GM19035 (cell line): Measurements from ENCODE around the gene R3HCC1L.

Experiments used
- ATAC-seq: cut with Tn5 transposase; IDR thresholded peaks from one replicate; pipeline ENCODE4 v1.9.1; 2021; ENCODE audit not compliant: unreplicated experiment

The R3HCC1L gene

DNA sequence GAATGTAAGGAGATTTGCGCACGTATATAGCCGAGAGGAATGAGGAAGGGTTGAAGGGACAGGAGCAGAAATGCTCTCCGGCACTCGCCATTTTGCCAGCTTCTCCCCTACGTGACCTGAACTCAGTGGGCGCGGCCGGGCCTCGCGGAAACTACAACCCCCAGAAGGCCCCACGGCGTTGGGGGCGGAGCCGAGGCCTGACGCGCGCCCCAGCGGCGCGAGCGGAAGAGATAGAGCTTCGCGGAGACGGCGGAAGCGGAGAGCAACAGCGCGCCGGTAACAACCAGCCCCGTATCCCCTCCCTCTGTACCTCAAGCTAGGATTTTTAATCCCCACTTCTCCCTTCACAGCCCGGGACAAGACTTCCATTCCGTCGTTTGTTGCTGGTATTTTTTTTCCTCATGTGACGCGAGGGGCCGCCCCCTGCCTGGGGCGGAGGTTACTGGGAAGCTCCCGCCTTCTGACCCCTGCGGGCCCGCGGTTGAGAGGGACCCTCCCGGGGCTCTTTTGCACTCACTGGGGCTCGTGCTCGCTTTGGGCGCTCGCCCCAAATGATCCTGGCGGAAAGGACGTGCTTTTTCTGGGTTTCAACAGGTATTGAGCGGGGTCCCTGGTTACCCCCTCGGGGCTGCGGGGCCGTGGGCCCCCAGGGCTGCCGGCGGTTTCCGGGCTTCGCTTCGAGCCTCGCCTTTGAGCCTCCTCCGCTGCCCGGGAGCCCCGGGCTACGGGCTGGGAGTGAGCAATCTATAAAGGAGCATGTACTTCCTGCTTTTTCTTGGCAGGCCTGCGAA is at the start of gene R3HCC1L:
Gene R3HCC1L (plus strand): TSS at position 227 of the 791 bp plus-strand sequence. CDS start 73,458 bp downstream, outside the sequence.
- ATAC-seq, result peak; percentile 91

DNA sequence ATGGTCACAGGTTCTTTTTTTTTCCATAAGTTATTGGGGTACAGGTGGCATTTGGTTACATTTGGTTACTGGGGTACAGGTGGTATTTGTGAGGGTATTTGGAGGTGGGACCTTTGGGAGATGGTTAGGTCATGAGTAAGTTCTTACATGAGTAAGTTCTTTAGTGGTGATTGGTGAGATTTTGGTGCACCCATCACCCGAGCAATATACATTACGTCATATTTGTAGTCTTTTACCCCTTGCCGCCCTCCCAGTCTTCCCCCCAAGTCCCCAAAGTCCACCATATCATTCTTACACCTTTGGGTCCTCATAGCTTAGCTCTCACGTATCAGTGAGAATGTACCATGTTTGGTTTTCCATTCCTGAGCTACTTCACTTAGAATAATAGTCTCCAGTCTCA is 49.2 kb upstream of the R3HCC1L start:
- no peak for ATAC-seq

DNA sequence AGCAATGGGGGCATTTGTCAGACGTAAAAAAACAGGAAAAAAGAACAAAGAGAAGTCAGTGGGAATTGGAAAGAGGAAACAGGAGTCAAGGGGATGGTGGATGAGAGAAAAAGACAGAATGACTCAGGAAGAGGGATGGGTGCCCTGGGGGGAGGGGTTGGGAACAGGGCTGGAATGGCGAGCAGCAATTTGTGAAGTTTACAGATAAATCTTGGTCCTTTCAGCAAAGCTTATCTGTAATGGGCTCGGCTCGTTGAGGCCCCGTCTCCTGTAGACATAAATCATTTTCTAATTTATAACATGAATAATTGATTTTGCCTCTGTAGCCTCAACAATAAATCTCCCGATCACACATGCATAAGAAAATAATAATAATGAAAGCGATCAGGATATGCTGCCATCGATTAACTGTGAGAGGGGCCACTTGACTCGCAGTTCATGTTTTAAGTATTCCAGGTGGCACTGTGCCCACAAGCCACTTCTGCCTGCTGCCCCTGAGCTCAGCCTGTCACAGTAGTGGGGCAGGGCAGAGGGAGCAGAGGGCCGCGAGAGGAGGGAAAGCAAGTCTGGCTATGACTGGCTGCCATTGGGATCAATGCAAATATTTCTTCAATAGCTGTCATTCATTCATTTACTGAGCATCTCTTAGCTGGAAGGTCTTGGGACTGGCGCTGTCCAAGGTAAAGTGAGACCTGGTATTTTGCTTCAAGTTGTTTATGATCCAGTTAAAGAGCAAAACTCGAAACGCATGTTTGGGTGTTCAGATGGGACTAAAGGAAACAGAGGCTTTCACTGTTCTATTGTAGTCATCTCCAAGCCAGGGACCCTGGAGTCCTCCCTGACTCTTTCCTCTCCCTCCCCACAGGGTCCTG is 47.4 kb upstream of the R3HCC1L start:
- ATAC-seq, result no peak

DNA sequence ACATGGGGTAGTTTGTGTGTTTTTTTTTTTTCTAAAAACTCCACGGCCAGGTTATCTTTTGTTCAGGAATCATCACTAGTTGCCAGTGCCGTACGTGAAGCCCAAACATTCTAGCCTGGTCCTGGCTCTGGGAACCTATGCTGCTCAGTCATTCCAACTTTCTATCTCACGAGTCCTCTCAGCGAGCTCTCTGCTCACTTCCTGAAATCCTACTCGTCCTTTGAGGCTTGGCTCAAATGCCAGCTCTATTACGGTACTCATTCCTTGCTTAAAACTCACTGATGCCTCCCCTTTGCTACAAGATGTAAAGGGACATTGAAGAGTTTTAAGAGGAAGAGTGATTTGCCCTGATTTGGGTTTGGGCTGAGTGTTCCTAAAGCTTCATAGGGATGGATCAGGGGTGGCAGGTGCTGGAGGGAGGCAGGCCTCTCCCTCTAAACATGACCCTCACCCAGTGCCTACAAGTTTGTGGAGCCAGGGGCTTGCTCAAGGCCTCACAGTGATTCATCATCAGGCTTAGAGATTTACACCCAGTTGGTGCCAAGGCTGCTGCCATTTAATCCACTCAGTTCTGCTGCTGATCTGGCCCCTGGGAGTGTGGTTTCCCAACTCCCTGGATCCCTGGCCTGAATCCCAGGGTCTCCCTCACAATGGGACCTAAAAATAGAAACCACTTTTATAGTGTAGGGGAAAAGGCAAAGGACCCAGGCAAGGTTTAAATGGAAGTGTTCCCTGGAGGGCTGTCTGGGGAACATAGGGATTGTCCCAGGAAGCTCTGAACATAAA is 46.1 kb upstream of the R3HCC1L start:
- ATAC-seq, result no peak

DNA sequence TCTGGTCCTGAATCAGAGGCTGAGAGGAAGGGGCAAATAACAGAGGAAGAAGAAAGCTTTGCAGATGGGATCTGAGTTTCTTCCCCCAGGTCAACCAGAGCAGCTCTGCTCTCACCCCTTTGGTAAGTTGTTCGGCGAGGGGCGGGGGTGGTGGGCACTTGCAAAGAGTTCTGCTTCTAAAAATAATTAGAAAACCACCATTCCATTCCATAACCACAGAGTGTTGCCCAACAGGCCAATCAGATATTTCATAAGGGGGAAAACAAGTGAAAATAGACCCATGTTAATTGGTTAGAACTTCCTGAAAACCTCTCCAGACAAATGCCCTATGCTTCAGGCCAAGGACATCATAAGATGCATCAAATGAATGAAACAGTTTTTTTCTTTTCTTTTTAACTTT is 43.6 kb upstream of the R3HCC1L start:
- ATAC-seq, result no peak

DNA sequence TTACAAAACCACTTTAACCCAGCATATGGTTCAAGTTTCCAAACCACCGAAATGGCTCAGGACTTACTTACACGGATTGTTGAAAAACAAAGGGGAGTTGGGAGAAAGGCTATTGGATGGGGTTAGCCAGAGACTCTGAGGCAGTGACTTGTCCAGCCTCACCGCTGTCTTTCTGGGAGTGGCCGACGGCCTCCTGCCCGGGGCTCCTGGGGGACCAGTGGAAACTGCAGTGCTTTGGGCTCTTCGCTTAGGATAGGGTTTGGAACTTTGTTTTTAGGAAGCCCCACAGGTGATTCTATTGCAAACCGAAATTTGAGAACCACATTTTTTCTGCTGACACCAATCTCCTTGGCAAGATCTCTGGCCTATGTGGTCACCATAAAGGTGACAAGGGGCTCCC is 38.1 kb upstream of the R3HCC1L start:
- no peak for ATAC-seq

DNA sequence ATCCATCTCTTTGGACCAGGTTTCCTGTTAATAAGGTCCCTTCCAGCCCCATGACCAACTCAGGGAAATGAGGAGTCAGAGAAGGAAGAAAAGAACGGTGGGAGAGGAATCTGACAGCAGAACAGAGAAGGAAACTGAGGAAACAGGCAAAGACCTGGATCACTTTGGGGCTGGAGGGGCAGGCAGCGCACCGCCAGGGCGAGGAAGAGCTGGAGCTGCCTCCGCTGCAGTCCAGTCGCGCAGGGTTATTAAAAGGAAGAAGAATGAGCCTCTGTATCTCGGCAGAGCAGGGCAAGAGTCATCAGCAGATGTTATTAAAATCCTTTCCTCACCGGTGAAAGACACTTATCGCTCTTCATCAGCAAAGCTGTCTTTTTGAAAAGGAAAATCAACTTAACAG is 37.7 kb upstream of the R3HCC1L start:
- no peak for ATAC-seq

DNA sequence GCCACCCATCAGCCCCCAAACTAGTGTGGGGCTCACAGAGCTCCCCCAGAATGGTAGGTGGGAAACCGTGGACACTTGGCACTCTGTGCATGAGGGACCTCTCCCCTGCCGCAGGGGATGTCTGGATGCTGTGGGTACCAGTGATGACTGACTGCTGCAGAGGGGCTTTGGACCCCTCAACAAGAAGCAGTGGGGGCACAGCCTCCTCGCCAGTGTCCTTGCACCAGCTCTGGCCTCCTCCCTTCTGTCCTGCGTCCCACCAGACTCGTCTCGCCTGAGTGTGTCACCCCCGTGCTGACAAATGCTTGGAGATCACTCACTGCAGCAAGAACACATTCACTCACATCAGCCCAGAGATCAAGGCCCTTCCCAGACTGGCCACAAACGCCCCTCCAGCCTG is 37.3 kb upstream of the R3HCC1L start:
- ATAC-seq, result no peak

DNA sequence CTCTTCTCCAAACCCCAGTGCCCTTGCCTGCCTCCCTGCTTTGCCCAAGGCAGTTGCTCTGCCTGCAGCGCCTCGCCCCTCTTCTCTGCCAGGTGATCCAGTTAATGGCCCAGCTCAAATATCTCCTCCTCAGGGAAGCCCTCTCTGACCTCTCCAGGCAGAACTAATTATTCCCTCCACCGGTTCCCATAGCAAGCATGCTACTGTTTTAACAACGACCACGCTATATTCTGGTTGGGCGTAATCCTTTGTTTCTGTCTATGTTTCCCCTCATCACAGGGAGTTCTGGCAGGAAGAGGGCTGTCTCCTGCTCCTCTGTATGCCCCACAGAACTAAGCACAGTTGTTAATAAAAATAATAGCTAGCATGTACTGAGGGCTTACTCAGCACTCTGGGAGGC is 36.8 kb upstream of the R3HCC1L start:
- no peak for ATAC-seq

DNA sequence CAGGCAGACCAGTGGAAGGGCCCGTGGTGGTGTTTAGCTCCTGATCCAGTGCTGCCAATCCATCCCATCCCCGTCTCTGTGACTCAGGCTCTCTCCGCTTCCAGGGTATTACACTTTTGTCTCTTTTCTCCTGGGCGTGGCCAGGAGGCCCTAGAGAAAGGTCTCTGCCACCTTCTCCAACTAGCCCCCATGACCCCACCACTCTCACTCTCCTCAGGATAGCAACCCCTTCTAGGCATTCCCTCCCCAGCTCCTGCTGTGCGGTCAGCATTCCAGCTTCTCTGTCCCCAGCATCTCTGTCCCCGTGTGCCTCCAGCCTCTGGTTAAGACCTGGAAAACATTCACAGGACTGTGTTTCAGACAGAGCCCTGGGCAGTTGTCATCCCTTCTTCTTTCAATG is 36.2 kb upstream of the R3HCC1L start:
- ATAC-seq, result no peak

DNA sequence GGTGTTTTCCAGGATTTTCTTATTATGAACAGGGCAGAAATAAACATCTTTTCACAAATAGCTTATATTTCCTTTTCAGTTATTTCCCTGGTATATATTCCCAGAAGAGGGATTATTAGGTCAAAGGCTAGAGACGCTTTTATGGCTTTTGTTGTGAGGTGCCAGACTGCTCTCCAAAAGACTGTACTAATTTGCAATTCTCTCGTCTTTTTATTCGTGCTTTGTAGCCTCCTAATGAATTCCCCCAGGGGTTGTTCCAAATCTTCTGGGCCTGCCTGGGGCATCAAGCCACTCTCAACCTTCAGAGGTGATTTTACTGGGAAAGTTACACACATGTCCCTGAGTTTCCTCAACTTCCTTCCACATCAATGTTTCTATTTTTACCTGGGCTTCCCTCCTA is 34.0 kb upstream of the R3HCC1L start:
- ATAC-seq, result no peak

DNA sequence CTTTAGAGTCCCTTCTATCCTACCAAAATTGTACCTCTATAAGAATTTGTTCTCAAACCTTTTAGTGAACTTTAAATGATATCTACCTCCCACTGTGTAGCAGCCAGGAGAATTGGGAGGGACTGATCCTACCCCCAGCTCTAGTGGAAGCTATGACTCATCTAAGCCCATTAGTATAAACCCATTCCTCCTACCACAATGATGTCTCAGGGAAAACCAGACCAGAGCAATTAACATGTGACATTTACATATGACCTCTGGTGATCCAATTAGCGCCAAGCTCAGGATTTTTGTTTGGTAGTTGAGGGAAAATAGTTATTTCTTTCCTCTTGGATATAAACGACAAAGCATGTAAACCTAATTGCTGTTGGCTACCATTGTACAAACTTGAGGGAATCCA is 33.1 kb upstream of the R3HCC1L start:
- no peak for ATAC-seq

DNA sequence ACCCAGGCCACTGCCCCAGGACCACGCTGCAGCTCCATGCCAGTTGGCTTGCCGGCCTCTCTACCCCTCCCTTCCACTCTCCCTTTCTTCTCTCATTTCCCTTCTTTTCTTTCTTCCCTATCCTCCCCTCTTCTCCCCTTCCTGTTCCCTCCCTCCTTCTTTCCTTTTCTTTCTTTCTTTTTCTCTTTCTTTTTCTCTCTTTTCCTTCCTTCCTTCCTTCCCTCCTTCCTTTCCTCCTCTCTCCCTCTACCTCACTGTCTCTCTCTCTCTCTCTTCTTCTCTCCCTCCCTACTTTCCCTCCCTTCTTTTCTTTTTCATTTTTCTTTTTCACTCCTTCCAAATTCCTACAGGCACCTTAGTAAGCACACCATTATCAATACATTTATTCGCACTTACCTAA is 30.3 kb upstream of the R3HCC1L start:
- ATAC-seq, result no peak

DNA sequence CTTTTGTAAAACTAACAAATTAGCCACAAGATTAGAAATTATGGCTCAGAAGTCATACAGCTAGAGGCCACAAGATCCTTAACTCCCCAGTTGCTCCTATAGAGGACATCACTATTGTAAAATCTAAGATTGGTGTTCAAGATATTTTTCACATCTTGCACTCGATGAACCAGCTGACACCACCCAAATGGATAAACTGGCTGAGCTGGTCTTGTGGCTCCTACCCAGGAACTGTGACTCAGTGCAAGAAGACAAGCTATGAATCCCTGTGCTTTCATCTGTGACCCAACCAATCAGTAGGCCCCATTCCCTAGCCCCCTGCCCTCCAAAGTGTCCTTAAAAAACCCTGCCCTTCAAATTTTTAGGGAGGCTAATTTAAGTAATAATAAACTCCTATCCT is 27.9 kb upstream of the R3HCC1L start:
- no peak for ATAC-seq

DNA sequence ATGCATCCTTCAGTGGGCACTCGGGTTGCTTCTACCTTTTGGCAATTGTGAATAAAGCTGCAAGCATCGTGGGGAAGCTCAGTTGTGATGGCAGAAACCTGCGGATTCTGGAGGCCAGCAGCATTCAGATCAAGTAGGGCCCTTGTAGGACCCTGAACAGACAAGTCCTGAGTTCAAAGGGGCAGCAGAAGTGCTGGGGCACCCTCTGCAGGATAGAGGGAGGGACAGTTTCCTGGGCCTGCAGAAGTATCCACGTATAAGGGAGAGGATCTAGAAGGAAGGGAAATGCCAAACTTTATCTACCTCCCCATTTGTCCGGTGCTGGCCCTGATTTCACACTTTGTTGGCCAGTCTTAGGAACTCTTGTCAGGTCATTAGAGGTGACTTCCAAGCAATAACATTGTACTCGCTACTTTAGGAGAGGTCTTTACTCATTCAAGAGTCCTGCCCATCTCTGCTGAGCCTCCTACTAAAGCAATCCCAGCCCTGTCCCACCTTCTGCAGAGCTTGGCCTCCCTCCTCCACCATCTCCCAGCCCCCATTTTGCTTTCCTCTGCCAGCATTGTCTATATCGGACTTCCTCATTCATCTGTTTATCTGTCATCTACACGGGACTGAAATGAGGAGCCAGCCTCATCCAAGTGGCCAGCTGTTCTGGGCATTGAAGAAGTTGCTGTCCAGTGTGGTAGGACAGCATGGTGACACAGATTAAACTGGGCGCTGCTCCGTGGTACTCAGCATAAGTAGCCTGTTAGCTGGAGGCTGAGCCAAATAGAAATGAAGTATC is 26.6 kb upstream of the R3HCC1L start:
- ATAC-seq, result no peak

DNA sequence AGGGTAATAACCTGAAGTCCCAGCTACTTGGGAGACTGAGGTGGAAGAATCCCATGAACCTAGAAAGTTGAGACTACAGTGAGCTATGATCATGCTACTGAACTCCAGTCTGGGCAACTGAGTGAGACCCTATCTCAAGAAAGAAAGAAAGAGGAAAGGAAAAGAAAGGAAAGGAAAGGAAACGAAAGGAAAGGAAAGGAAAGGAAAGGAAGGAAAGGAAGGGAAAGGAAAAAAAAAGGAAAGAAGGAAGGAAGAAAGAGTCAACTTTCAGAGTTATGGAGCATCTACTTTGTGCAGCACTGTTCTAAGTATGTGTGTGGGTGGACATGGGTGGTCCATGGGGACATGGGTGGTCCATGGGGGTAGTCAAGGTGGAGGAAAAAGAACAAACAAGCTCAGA is 24.1 kb upstream of the R3HCC1L start:
- no peak for ATAC-seq

DNA sequence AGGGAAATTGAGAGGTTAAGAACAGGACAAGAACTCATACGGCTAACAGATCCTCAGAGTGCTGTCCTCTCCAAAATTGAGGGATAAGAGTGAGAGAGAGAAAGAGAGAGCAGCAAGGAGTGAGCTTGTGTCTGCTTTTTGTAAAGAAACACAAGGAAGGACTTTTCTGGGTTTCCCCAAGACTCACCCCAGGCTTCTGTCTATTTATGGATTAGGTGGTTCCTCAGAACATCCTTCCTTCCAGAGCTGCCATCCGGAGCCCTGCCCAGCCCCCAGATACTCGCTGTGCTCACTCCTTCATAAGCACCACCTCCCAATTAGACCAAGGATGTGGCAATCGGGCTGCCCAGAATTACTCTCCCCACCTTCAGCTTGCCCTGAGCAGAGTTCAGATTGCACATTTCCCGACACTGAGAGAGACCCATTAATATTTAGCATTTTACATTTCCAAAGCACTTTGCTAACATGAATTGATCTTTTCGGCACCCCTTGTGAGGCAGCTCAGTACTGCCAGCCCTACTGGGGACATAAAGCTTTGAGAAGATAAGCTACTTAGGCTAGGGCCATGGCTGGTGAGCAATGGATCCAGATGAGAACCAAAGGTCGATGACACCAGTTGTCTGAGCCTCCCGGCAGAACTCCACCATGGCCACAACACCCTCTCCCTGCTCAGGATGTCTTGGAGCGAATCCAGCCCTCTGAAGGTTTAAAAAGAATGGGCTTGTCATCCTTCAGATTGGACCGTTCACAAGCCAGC is 19.2 kb upstream of the R3HCC1L start:
- no peak for ATAC-seq

DNA sequence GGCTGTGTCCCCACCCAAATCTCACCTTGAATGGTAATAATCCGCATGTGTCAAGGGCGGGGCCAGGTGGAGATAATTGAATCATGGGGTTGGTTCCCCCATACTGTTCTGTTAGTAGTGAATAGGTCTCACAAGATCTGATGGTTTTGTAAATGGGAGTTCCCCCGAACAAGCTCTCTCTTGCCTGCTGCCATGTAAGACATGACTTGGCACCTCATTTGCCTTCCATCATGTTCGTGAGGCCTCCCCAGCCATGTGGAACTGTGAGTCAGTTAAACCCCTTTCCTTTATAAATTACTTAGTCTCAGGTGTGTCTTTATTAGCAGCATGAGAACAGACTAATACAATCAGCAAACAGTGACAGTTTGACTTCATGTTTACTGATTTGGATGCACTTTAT is 14.6 kb upstream of the R3HCC1L start:
- no peak for ATAC-seq

DNA sequence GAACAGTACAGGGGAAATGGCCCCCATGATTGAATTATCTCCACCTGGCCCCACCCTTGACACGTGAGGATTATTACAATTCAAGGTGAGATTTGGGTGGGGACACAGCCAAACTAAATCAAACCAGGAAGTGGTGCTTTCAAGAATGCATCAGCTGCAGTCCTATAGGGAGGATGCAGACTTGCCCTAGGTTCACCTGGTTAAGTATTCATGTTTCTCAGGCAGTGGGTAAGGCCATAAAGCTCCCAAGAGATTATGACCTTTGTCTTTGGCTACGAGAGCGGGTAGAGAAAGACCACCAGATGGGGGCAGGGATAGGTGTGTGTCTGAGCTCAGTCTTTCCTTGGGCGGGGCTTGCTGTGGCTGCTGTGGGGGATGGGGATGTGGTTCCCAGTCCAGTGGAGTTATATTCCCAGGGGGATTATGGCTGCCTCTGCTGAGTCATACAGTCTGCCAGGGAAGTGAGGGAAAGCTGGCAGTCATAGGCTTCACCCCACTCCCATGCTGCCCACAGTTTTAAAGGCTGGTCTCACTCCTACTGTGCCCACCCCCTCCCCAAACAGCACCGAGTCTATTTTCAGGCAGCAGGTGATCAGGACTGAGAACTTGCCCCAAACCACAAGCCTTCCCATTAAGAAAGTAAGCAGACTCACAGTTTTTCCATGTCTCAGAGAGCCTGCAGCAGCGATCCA is 8.4 kb upstream of the R3HCC1L start:
- no peak for ATAC-seq
